ENCODE data around the gene DCTN2.
"Not testable (repeated sequence)": the region's sequence is repeated elsewhere in the genome, so short reads cannot be mapped to it uniquely, and the experiment has no call there.

DNA sequence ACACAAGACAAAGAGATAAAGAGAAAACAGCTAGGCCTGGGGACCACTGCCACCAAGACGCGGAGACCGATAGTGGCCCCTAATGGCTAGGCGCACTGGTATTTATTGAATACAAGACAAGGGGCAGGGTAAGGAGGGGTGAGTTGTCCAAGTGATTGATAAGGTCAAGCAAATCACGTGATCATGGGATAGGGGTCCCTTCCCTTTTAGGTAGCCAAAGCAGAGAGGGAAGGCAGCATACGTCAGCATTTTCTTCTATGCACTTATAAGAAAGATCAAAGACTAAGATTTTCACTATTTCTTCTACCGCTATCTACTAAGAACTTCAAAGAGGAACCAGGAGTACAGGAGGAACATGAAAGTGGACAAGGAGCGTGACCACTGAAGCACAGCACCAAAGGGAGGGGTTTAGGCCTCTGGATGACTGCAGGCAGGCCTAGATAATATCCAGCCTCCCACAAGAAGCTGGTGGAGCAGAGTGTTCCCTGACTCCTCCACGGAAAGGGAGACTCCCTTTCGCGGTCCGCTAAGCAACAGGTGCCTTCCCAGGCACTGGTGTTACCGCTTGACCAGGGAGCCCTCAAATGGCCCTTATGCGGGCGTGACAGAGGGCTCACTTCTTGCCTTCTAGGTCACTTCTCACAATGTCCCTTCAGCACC is 42.1 kb upstream of the DCTN2 start:
- not testable (repeated sequence) for TF ChIP-seq EZH2phosphoT487 (IDR thresholded peaks at IDR 0.05; ENCODE audit: insufficient read depth, low read depth); EZH2 (IDR thresholded peaks at IDR 0.05; ENCODE audit: insufficient read depth, poor library complexity, severe bottlenecking)
